GM12878 (cell line): Measurements from ENCODE around the gene SPON2. TPM values are rescaled to one million over a fixed set of nuclear protein-coding genes. Genes with fewer than 3 reads are reported as not detected.

Experiments used
- ATAC-seq: fragments of 200-7000 bp; cut with Tn5 transposase; 3 replicates; pipeline ENCODE4 v1.9.1; 2020; ENCODE audit warnings: mild to moderate bottlenecking, moderate library complexity
- BruUV-seq: library from RNA; stranded (reverse); fragments of 400-500 nt; replicated peaks from 2 replicates; lab custom pipeline; 2021; lab: Mats Ljungman, UMichigan
- CTCF ChIA-PET: fragments of 300-600 bp; sonication (Branson Sonifier 250); formaldehyde crosslinking; extraction: SDS; loops from one replicate; lab custom pipeline; 2021; ENCODE audit warnings: inconsistent platforms; lab: Yijun Ruan, JAX
- POLR2A ChIA-PET: fragments of 350-600 bp; formaldehyde crosslinking; extraction: SDS; loops from one replicate; lab custom pipeline; 2021; ENCODE audit warnings: inconsistent platforms; lab: Charles Lee
- RAD21 ChIA-PET: fragments of 300-600 bp; sonication (Branson Sonifier 250); formaldehyde crosslinking; loops from one replicate; lab custom pipeline; 2023; ENCODE audit warnings: antibody characterized with exemption; ENCODE audit not compliant: unreplicated experiment; lab: Charles Lee
- SMC1A ChIA-PET: fragments of 300-600 bp; sonication (Branson Sonifier 250); formaldehyde crosslinking; loops from one replicate; lab custom pipeline; 2023; ENCODE audit not compliant: unreplicated experiment, uncharacterized antibody; lab: Charles Lee
- DNase-seq: peaks from one replicate; pipeline ENCODE4 v3.0.0-alpha.2; 2011; ENCODE audit warnings: low read depth, low spot score
- FAIRE-seq: peaks from 3 replicates; lab custom pipeline; 2011; peaks lifted over from hg19 to GRCh38; lab: Jason Lieb, UNC
- H2AFZ ChIP-seq: 2 replicates; pipeline ENCODE4 v1.6.0; 2011; ENCODE audit warnings: low read depth, low read length, control low read depth; ENCODE audit not compliant: control insufficient read depth
- H3K27ac ChIP-seq: 2 replicates; pipeline ENCODE4 v1.5.1; 2011; ENCODE audit warnings: control low read depth; ENCODE audit not compliant: control insufficient read depth, insufficient read depth
- H3K27me3 ChIP-seq, 2 experiments: replicated peaks in 1 of 2; 2 replicates each; pipeline versions ENCODE4 v1.6.0 to v1.6.1; 2011; ENCODE audit warnings: low read length in 1 of 2; ENCODE audit not compliant: control insufficient read depth in 2 of 2, insufficient read depth in 2 of 2
- H3K36me3 ChIP-seq, 2 experiments: 2 replicates each; pipeline ENCODE4 v1.5.1; 2011; ENCODE audit warnings: low read length in 1 of 2; ENCODE audit not compliant: control insufficient read depth in 2 of 2, insufficient read depth in 2 of 2
- H3K4me1 ChIP-seq: 2 replicates; pipeline ENCODE4 v1.6.1; 2011; ENCODE audit warnings: mild to moderate bottlenecking, low read length, moderate library complexity, mixed read lengths; ENCODE audit not compliant: control insufficient read depth, insufficient read depth
- H3K4me2 ChIP-seq: 2 replicates; pipeline ENCODE4 v1.6.0; 2011; ENCODE audit warnings: control low read depth; ENCODE audit not compliant: control insufficient read depth, insufficient read depth
- H3K4me3 ChIP-seq: fragments of 200-600 bp; sonication (generic); 2 replicates; pipeline ENCODE4 v1.5.1; 2016
- H3K79me2 ChIP-seq: 2 replicates; pipeline ENCODE4 v1.6.0; 2011; ENCODE audit warnings: low read length; ENCODE audit not compliant: control insufficient read depth, insufficient read depth
- H3K9ac ChIP-seq: 2 replicates; pipeline ENCODE4 v1.8.0; 2011; ENCODE audit warnings: low read length, control low read depth, mixed read lengths; ENCODE audit not compliant: control insufficient read depth, insufficient read depth
- H3K9me3 ChIP-seq: replicated peaks from 3 replicates; pipeline ENCODE4 v1.5.1; 2011; ENCODE audit warnings: mild to moderate bottlenecking, low read length; ENCODE audit not compliant: control insufficient read depth, insufficient read depth
- H4K20me1 ChIP-seq: 2 replicates; pipeline ENCODE4 v1.6.0; 2011; ENCODE audit not compliant: control insufficient read depth, insufficient read depth
- CHD2 ChIP-seq: IDR thresholded peaks from 2 replicates; pipeline ENCODE4 v1.6.1; 2011; ENCODE audit warnings: low read depth, low read length, improper control_type of control experiment, borderline replicate concordance
- DPF2 ChIP-seq: fragments of 450-650 bp; IDR thresholded peaks from 2 replicates; pipeline ENCODE4 v1.6.1; 2017; ENCODE audit warnings: mild to moderate bottlenecking
- EP300 ChIP-seq, 2 experiments: fragments of 150-350 bp in 1 of 2; IDR thresholded peaks; 2 replicates each; pipeline ENCODE4 v1.6.1; 2011 to 2012; ENCODE audit warnings: low read depth in 2 of 2, low read length in 2 of 2, borderline replicate concordance in 1 of 2, improper control_type of control experiment in 1 of 2, inconsistent platforms in 1 of 2; ENCODE audit not compliant: control insufficient read depth in 1 of 2
- KLF5 ChIP-seq: fragments of 450-650 bp; IDR thresholded peaks from 2 replicates; pipeline ENCODE4 v1.6.1; 2014; ENCODE audit warnings: mild to moderate bottlenecking; ENCODE audit not compliant: partially characterized antibody
- MEF2B ChIP-seq: fragments of 450-650 bp; IDR thresholded peaks from 2 replicates; pipeline ENCODE4 v1.6.1; 2018; ENCODE audit warnings: mild to moderate bottlenecking, moderate library complexity; ENCODE audit not compliant: partially characterized antibody, poor library complexity, severe bottlenecking
- NBN ChIP-seq: fragments of 450-650 bp; IDR thresholded peaks from 2 replicates; pipeline ENCODE4 v1.6.1; 2016
- NR2C1 ChIP-seq: fragments of 450-650 bp; IDR thresholded peaks from 2 replicates; pipeline ENCODE4 v1.6.1; 2017; ENCODE audit warnings: antibody characterized with exemption, mild to moderate bottlenecking, moderate library complexity
- PAX5 ChIP-seq: IDR thresholded peaks from 2 replicates; pipeline ENCODE4 v1.6.1; 2011; ENCODE audit warnings: low read depth, low read length, borderline replicate concordance
- SMARCA5 ChIP-seq: fragments of 450-650 bp; IDR thresholded peaks from 2 replicates; pipeline ENCODE4 v1.6.1; 2017; ENCODE audit warnings: mild to moderate bottlenecking
- TBL1XR1 ChIP-seq: IDR thresholded peaks from 2 replicates; pipeline ENCODE4 v1.6.1; 2012; ENCODE audit warnings: low read depth, low read length, improper control_type of control experiment
- TCF7 ChIP-seq: IDR thresholded peaks from 2 replicates; pipeline ENCODE4 v1.6.1; 2014; ENCODE audit warnings: antibody characterized with exemption, borderline replicate concordance
- ZBTB40 ChIP-seq: fragments of 450-650 bp; IDR thresholded peaks from 2 replicates; pipeline ENCODE4 v1.6.1; 2016; ENCODE audit warnings: mild to moderate bottlenecking, moderate library complexity, borderline replicate concordance
- ZNF207 ChIP-seq: fragments of 450-650 bp; IDR thresholded peaks from 2 replicates; pipeline ENCODE4 v1.6.1; 2014; ENCODE audit warnings: antibody characterized with exemption, mild to moderate bottlenecking, borderline replicate concordance
- ZNF687 ChIP-seq: fragments of 450-650 bp; IDR thresholded peaks from 2 replicates; pipeline ENCODE4 v1.6.1; 2017; ENCODE audit warnings: mild to moderate bottlenecking, moderate library complexity
- WGBS: methylation state at CpG from one replicate; pipeline ENCODE4 v1.1.6; 2016; ENCODE audit warnings: low lambda C conversion rate; ENCODE audit not compliant: insufficient replicate concordance, insufficient coverage; ENCODE audit errors: missing lambda C conversion rate; 5-methylcytosine and 5-hydroxymethylcytosine counted together
- in situ Hi-C: fragments of 300-500 bp; cut with MboI; formaldehyde crosslinking; loops from 9 replicates; pipeline ENCODE4 v1.14.3; 2018; ENCODE audit warnings: mixed read lengths
- intact Hi-C: fragments of 100-400 bp; cut with micrococcal nuclease; formaldehyde crosslinking; loops from one replicate; pipeline ENCODE4 v1.14.2; 2022; ENCODE audit not compliant: unreplicated experiment
- polyA plus RNA-seq, 11 experiments: library from polyadenylated mRNA; depleted of rRNA in 4 of 11; unstranded in 6 of 11; stranded (reverse) in 5 of 11; fragments of >200 nt; fragmentation: Nextera tagmentation in 4 of 11; fragmentation: Illumina TruSeq in 1 of 11; extraction: Ambion mirVana in 4 of 11; extraction: Trizol in 1 of 11; gene quantifications; 1 replicate in 1 of 11; 2 replicates in 10 of 11; pipeline versions ENCODE4 v1.2.1 to v1.2.3, GENCODE V29; 2011 to 2016; ENCODE audit warnings: inconsistent platforms in 2 of 11, missing spikeins in 2 of 11, low read depth in 1 of 11
- total RNA-seq, 4 experiments: library from RNA; depleted of rRNA in 3 of 4; stranded (reverse); fragments of >200 nt in 3 of 4; fragmentation: Illumina TruSeq in 1 of 4; extraction: Trizol in 1 of 4; gene quantifications; 2 replicates each; pipeline versions ENCODE4 v1.2.1 to v1.2.3, GENCODE V29; 2013 to 2021

SPON2 gene
- total and polyA plus RNA-seq, 10 of the 15 experiments (the other 5 are each of a cell fraction or from before 2014, with no cell fraction given) = 1.1 to 11.2 (median 7.3) TPM

- Histone ChIP-seq H4K20me1 (no peaks in the 10 kb centered on the region), H3K4me2 (peak overlapping the region; percentile 64), H3K4me1 (peaks cover 38% of the 10 kb centered on the region), H3K79me2 (peaks cover 19% of the 10 kb centered on the region), H2AFZ (no peak overlapping the region; the same call in 1 of the 2 replicates), H3K27me3 (no peaks in the 10 kb centered on the region), H3K9ac (0 out of 2 replicates have a peak overlapping the region, but pooled peaks have one; percentile 0), H3K9me3 (peaks cover 2% of the 10 kb centered on the region; the same call in 1 of the 3 replicates), H3K27ac (peak overlapping the region; percentile 77), H3K36me3 (no peaks in the 10 kb centered on the region), H3K4me3 (no peak overlapping the region)
- peak; percentile 57 for ATAC-seq
- POLR2A ChIA-PET = interaction anchor here (0.7 to 4.4 kb wide), 5 partner anchors 15 to 467 kb away, joined by 3 to 26 read pairs (median 4); partner anchors contain the start of gene CTBP1
- FAIRE-seq = peak; percentile 82
- TSS peak; percentile 67 for BruUV-seq
- peak; percentile 65 for DNase-seq
- SMC1A ChIA-PET = interaction anchor here (0.6 to 4.9 kb wide), 7 partner anchors 14 to 66 kb away, joined by 3 to 33 read pairs (median 9); no protein-coding TSS in a partner anchor
- WGBS = 31% methylated on average over 26 of the region's 26 CpGs
- RAD21 ChIA-PET = interaction anchor here (0.8 to 3.4 kb wide), 5 partner anchors 13 to 46 kb away, joined by 3 to 17 read pairs (median 14); partner anchors contain the start of gene CTBP1
- in situ Hi-C loops (no loop called here), intact Hi-C loops (loop anchor here (1.0 to 5.0 kb wide), 5 partner anchors 15 to 65 kb away; partner anchors contain the start of gene CTBP1)
- CTCF ChIA-PET = interaction anchor here (0.6 to 2.8 kb wide), 6 partner anchors 16 to 66 kb away, joined by 3 to 10 read pairs (median 4); no protein-coding TSS in a partner anchor
- TF ChIP-seq SMARCA5 (0 out of 2 replicates have a peak, but pooled peaks have one; percentile 28), TBL1XR1 (no peak), ZNF687 (peak; percentile 78), MEF2B (peak; percentile 10), KLF5 (peak; percentile 3), NBN (0 out of 2 replicates have a peak, but pooled peaks have one; percentile 38), TCF7 (no peak), ZNF207 (0 out of 2 replicates have a peak, but pooled peaks have one; percentile 14), EP300 (IDR thresholded peaks at IDR 0.05; ENCODE audit: borderline replicate concordance in 1 of 2, control insufficient read depth in 1 of 2, low read depth in 2 of 2, low read length in 2 of 2) (0 out of 4 replicates have a peak, but pooled peaks of 1 of the 2 experiments have one; percentile 2), PAX5 (no peak), ZBTB40 (0 out of 2 replicates have a peak, but pooled peaks have one; percentile 5), DPF2 (0 out of 2 replicates have a peak, but pooled peaks have one; percentile 11), NR2C1 (no peak), CHD2 (no peak; the same call in 1 of the 2 replicates)
Measured at GRCh38 chr4:1201851-1202525, 29.6 kb upstream of the SPON2 start.
